NCI-H69 (cell line): Measurements from ENCODE around the gene SCNN1B.

ENCODE experiments used
- DNase-seq: peaks from one replicate; lab custom pipeline; 2025; lab: John Stamatoyannopoulos, UW

SCNN1B gene

DNA sequence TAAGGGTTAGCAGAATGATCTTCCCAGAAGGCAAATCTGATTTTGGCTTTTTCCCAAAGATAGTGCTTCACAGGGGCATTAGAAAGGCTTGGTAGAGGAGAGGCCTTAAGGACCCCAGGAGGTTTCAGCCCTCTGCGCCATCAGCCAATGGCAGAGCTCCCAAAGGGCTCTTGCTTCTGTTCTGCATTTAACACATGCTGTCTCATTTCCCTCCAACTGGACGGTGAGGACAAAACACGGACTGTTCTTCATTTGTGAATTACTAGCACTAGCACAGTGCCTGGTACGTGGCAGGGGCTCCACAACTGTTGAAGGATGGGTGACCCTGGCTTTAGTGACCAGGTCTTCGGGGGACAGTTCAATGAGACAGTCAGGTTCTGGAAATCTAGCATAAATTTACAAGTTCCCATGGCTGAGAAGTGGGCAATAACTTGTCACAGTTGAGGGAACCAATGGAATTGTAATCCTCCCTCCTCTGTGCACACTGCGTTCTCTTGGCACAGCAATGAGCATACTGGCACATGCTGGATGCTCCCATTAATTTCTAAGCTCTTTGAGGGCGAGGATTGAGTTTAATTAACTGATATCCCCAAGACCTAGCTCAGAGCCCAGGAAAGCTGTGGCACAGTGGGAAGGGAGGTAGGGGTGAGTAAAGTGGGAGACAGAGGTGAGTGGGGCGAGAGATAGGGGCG, 105.5 kb downstream of the SCNN1B start:
- no peak for DNase-seq

GRCh38 chr16:23408242-23408822, 106.2 kb downstream of the SCNN1B start:
- DNase-seq, result peak; percentile 88

DNA sequence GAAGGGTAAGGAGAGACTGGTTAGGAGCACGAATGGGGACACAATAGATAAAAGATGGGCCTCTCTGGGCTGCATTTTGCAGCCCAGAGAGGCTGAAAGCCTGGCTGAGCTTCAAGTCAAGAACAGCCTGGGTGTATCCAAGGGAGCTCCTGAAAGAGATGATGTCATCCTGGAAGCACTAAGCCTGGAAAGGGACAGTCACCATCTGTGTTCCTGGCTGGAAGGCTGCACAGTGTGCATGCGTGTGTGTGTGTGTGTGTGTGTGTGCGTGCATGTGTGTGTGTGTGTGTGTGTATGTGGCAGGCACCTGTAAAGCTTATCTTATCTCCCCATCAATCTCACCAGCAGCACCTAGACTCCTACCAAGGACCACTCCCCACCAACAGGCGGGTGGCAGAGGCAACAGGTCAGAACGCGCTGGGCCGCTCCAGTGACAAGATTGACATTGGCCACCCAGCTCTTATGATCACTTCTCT, 106.8 kb downstream of the SCNN1B start:
- DNase-seq, result peak; percentile 96

- no peak for DNase-seq
Measured at GRCh38 chr16:23409522-23409921, 107.4 kb downstream of the SCNN1B start.

GRCh38 chr16:23410176-23410575, 108.1 kb downstream of the SCNN1B start:
- peak; percentile 72 for DNase-seq

DNA sequence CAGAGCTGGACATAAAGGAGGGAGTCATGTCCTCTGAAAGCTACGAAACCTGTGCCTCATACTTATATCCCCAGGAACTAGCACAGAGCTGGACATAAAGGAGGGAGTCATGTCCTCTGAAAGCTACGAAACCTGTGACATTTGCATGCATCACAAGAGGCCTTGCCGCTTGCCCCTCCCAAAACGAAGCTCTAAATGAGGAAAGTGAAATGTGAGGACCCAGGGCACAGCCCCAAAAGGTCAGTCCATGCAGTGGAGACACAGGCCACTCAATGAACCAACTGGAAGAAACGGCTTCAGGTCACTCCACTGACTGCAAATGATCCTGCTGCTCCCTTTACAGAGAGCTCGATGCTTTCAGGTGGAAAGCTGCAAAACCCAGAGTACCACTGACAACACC, 112.6 kb downstream of the SCNN1B start:
- no peak for DNase-seq

- DNase-seq, result no peak
Measured at GRCh38 chr16:23416816-23417215, 114.7 kb downstream of the SCNN1B start.

DNA sequence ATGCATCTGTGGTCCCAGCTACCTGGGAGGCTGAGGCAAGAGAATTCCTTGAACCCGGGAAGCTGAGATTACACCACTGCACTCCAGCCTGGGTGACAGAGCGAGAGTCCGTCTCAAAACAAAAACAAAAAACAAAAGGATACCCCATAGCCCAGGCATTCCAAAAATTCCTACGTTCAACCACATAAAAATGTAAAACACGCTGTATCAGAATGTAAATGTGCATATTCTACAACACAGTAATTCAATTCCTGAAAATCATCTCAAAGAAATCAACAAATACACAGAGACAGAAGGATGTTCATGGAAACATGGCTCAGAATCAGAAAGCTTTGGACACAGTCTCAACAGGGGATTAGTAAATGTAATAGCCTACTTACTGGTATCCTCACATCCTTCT, 117.9 kb downstream of the SCNN1B start:
- no peak for DNase-seq

- DNase-seq, result peak; percentile 97
Measured at GRCh38 chr16:23423496-23424049, 121.5 kb downstream of the SCNN1B start.

- peak; percentile 95 for DNase-seq
Measured at GRCh38 chr16:23424292-23424958, 122.3 kb downstream of the SCNN1B start.

DNA sequence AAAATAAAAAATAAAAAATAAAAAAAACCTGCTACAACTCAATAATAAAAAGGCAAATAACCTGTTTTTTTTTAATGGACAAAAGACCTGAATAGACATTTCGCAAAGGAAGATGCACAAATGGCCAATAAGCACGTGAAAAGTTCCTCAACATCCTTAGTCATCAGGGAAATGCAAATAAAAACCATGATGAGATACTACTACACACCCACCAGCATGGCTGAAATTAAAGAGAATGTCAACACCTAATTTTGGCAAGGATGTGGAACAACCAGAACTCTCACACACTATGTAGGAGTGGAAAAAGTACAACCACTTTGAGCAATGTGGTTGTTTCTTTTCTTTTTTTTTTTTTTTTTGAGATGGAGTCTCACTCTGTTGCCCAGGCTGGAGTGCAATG, 126.2 kb downstream of the SCNN1B start:
- DNase-seq, result no peak
